ENCODE data around the gene EIF4E1B.

DNA sequence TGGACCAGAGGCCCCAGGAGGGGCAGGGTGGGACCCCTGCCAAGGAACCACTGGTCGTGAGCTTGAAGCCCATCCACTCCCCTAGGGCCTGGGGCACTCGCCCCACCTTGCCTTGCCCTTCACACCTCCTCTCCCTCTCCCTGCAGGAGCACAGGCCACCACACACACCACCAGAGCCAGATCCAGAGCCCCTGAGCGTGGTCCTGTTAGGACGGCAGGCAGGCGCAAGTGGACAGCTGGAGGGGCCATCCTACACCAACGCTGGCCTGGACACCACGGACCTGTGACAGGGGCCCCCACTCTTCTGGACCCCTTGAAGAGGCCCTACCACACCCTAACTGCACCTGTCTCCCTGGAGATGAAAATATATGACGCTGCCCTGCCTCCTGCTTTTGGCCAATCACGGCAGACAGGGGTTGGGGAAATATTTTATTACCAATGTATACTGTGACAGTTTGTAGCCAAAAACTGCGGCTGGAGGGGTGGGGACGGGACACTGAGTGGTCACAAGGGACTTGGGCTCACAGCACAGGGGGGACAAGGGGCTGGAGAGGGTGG lies 35.0 kb upstream of the EIF4E1B start:
- TF ChIP-seq, protein P1, sequence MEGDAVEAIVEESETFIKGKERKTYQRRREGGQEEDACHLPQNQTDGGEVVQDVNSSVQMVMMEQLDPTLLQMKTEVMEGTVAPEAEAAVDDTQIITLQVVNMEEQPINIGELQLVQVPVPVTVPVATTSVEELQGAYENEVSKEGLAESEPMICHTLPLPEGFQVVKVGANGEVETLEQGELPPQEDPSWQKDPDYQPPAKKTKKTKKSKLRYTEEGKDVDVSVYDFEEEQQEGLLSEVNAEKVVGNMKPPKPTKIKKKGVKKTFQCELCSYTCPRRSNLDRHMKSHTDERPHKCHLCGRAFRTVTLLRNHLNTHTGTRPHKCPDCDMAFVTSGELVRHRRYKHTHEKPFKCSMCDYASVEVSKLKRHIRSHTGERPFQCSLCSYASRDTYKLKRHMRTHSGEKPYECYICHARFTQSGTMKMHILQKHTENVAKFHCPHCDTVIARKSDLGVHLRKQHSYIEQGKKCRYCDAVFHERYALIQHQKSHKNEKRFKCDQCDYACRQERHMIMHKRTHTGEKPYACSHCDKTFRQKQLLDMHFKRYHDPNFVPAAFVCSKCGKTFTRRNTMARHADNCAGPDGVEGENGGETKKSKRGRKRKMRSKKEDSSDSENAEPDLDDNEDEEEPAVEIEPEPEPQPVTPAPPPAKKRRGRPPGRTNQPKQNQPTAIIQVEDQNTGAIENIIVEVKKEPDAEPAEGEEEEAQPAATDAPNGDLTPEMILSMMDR (IDR thresholded peaks at IDR 0.05; ENCODE audit: low read depth, low read length, poor library complexity, severe bottlenecking) = no peak
- no peak for TF ChIP-seq EZH2phosphoT487 (IDR thresholded peaks at IDR 0.05; ENCODE audit: borderline replicate concordance, low read length)

Data from DOHH2 (cell line).